H9 (cell line): ENCODE results near the gene AGBL3. TPM values are rescaled to one million over a fixed set of nuclear protein-coding genes. Genes with fewer than 3 reads are reported as not detected.

Experiments used
- DNase-seq: peaks from one replicate; pipeline ENCODE4 v3.0.0-alpha.2; 2017
- H2AFZ ChIP-seq: one replicate; pipeline ENCODE4 v1.6.1; 2013; ENCODE audit warnings: mild to moderate bottlenecking, low read length, control low read depth, moderate library complexity
- H2AK5ac ChIP-seq: 2 replicates; pipeline ENCODE4 v1.6.1; 2013; ENCODE audit warnings: low read length, control low read depth, mixed read lengths; ENCODE audit not compliant: insufficient read length
- H2BK120ac ChIP-seq: one replicate; pipeline ENCODE4 v1.6.1; 2013; ENCODE audit warnings: low read depth, mild to moderate bottlenecking, low read length, control low read depth, inconsistent platforms; ENCODE audit not compliant: poor library complexity, severe bottlenecking
- H2BK12ac ChIP-seq: 2 replicates; pipeline ENCODE4 v1.6.1; 2013; ENCODE audit warnings: low read length, control low read depth, mixed read lengths, low read depth; ENCODE audit not compliant: insufficient read length
- H2BK15ac ChIP-seq: 2 replicates; pipeline ENCODE4 v1.6.1; 2013; ENCODE audit warnings: low read depth, low read length, control low read depth
- H2BK20ac ChIP-seq: one replicate; pipeline ENCODE4 v1.6.1; 2013; ENCODE audit warnings: low read depth, mild to moderate bottlenecking, low read length, control low read depth, inconsistent platforms; ENCODE audit not compliant: poor library complexity, severe bottlenecking
- H2BK5ac ChIP-seq: 2 replicates; pipeline ENCODE4 v1.6.1; 2013; ENCODE audit warnings: low read length, control low read depth, mixed read lengths; ENCODE audit not compliant: insufficient read length
- H3K14ac ChIP-seq: 2 replicates; pipeline ENCODE4 v1.6.1; 2013; ENCODE audit warnings: low read length, control low read depth; ENCODE audit not compliant: insufficient read depth
- H3K18ac ChIP-seq: 2 replicates; pipeline ENCODE4 v1.6.1; 2013; ENCODE audit warnings: low read depth, mild to moderate bottlenecking, mixed read lengths, low read length, control low read depth; ENCODE audit not compliant: insufficient read length
- H3K23ac ChIP-seq: 2 replicates; pipeline ENCODE4 v1.6.1; 2013; ENCODE audit warnings: low read length, control low read depth, mixed read lengths, low read depth; ENCODE audit not compliant: insufficient read length
- H3K23me2 ChIP-seq: 2 replicates; pipeline ENCODE4 v1.6.1; 2013; ENCODE audit warnings: low read depth, mild to moderate bottlenecking, mixed read lengths, low read length, control low read depth; ENCODE audit not compliant: insufficient read length, poor library complexity, severe bottlenecking
- H3K27ac ChIP-seq: 2 replicates; pipeline ENCODE4 v1.5.1; 2013; ENCODE audit warnings: low read length, control low read depth, mixed read lengths, low read depth; ENCODE audit not compliant: insufficient read length
- H3K27me3 ChIP-seq: 2 replicates; pipeline ENCODE4 v1.6.1; 2013; ENCODE audit warnings: low read length, control low read depth, inconsistent platforms; ENCODE audit not compliant: insufficient read depth
- H3K4ac ChIP-seq: 2 replicates; pipeline ENCODE4 v1.6.1; 2013; ENCODE audit warnings: low read depth, mild to moderate bottlenecking, control low read depth, inconsistent platforms, low read length, moderate library complexity
- H3K4me1 ChIP-seq: 2 replicates; pipeline ENCODE4 v1.6.1; 2013; ENCODE audit warnings: low read length, control low read depth, inconsistent platforms; ENCODE audit not compliant: insufficient read depth
- H3K4me2 ChIP-seq: 2 replicates; pipeline ENCODE4 v1.6.1; 2013; ENCODE audit warnings: low read length, control low read depth, mixed read lengths; ENCODE audit not compliant: insufficient read length, insufficient read depth
- H3K56ac ChIP-seq: 2 replicates; pipeline ENCODE4 v1.6.1; 2013; ENCODE audit warnings: low read depth, mild to moderate bottlenecking, mixed read lengths, low read length, control low read depth; ENCODE audit not compliant: insufficient read length
- H3K79me1 ChIP-seq: 2 replicates; pipeline ENCODE4 v1.6.1; 2013; ENCODE audit warnings: low read depth, mild to moderate bottlenecking, moderate library complexity, low read length, control low read depth, inconsistent platforms; ENCODE audit not compliant: insufficient read depth, poor library complexity, severe bottlenecking
- H3K79me2 ChIP-seq: 2 replicates; pipeline ENCODE4 v1.6.1; 2013; ENCODE audit warnings: low read length, control low read depth, inconsistent platforms; ENCODE audit not compliant: insufficient read depth
- H3K9ac ChIP-seq: 2 replicates; pipeline ENCODE4 v1.6.1; 2013; ENCODE audit warnings: low read length, control low read depth, mixed read lengths; ENCODE audit not compliant: insufficient read length; ENCODE audit errors: extremely low read depth
- H3K9me3 ChIP-seq: one replicate; pipeline ENCODE4 v1.6.1; 2013; ENCODE audit warnings: low read depth, low read length, inconsistent platforms; ENCODE audit not compliant: control insufficient read depth
- H3T11ph ChIP-seq: one replicate; pipeline ENCODE4 v1.6.1; 2013; ENCODE audit warnings: mild to moderate bottlenecking, low read length, control low read depth, inconsistent platforms
- H4K20me1 ChIP-seq: one replicate; pipeline ENCODE4 v1.6.1; 2013; ENCODE audit not compliant: control insufficient read depth, insufficient read length, insufficient read depth
- H4K5ac ChIP-seq: 2 replicates; pipeline ENCODE4 v1.6.1; 2013; ENCODE audit warnings: low read depth, mild to moderate bottlenecking, mixed read lengths, low read length, control low read depth; ENCODE audit not compliant: insufficient read length
- H4K8ac ChIP-seq: replicated peaks from 2 replicates; pipeline ENCODE4 v1.6.1; 2013; ENCODE audit warnings: low read length, control low read depth, mixed read lengths, low read depth; ENCODE audit not compliant: insufficient read length
- H4K91ac ChIP-seq: 2 replicates; pipeline ENCODE4 v1.6.1; 2013; ENCODE audit warnings: low read depth, mild to moderate bottlenecking, moderate library complexity, mixed read lengths, low read length, control low read depth; ENCODE audit not compliant: insufficient read length
- H3K27ac Mint-ChIP-seq, 3 experiments: 2 replicates in 2 of 3; 3 replicates in 1 of 3; pipeline ENCODE4 v1.8.0; 2020 to 2021; ENCODE audit warnings: mixed read lengths in 3 of 3, mild to moderate bottlenecking in 1 of 3, moderate library complexity in 1 of 3
- H3K27me3 Mint-ChIP-seq: 2 replicates; pipeline ENCODE4 v1.8.0; 2021; ENCODE audit warnings: low read depth, mild to moderate bottlenecking, moderate library complexity, mixed read lengths
- H3K36me3 Mint-ChIP-seq, 3 experiments: 2 replicates in 2 of 3; 3 replicates in 1 of 3; pipeline ENCODE4 v1.8.0; 2020 to 2021; ENCODE audit warnings: low read depth in 3 of 3, mixed read lengths in 3 of 3; ENCODE audit not compliant: insufficient read depth in 1 of 3
- H3K4me1 Mint-ChIP-seq, 2 experiments: 2 replicates each; pipeline ENCODE4 v1.8.0; 2020; ENCODE audit warnings: mixed read lengths in 2 of 2
- H3K4me3 Mint-ChIP-seq, 2 experiments: 2 replicates in 1 of 2; 3 replicates in 1 of 2; pipeline ENCODE4 v1.8.0; 2020 to 2021; ENCODE audit warnings: mild to moderate bottlenecking in 2 of 2, mixed read lengths in 2 of 2, moderate library complexity in 1 of 2
- H3K9me3 Mint-ChIP-seq, 2 experiments: 2 replicates in 1 of 2; 3 replicates in 1 of 2; pipeline ENCODE4 v1.8.0; 2020; ENCODE audit warnings: mild to moderate bottlenecking in 2 of 2, mixed read lengths in 2 of 2, moderate library complexity in 1 of 2
- CTCF ChIP-seq: fragments of 200-600 bp; sonication (generic); conservative IDR thresholded peaks from 3 replicates; pipeline ENCODE4 v1.8.0; 2021; ENCODE audit warnings: antibody characterized with exemption, mild to moderate bottlenecking
- WGBS: extraction: QIAGEN DNeasy Blood & Tissue Kit; methylation state at CpG from one replicate; pipeline ENCODE4 v1.1.7; 2013; ENCODE audit warnings: missing lambda C conversion rate, low lambda C conversion rate, mixed read lengths; ENCODE audit not compliant: insufficient read length; ENCODE audit errors: extremely low coverage; 5-methylcytosine and 5-hydroxymethylcytosine counted together
- total RNA-seq: library from RNA; stranded (reverse); gene quantifications from 2 replicates; pipeline ENCODE4 v1.2.1, GENCODE V29; 2021

Gene AGBL3
- total RNA-seq, 1 experiment from 2014 or later, result 2.4 TPM

- H2BK15ac ChIP-seq, result no peak overlapping the region
- no peak overlapping the region for H2AFZ ChIP-seq
- H3K27me3 Mint-ChIP-seq, result no peaks in the 10 kb centered on the region
- no peak overlapping the region for H2BK20ac ChIP-seq
- no peaks in the 10 kb centered on the region for H3K79me2 ChIP-seq
- H4K91ac ChIP-seq, result no peak overlapping the region
- H4K20me1 ChIP-seq, result no peaks in the 10 kb centered on the region
- H3K9me3 ChIP-seq, result no peaks in the 10 kb centered on the region
- WGBS, result no CpG with 5 or more reads among the region's 1 CpG
- no peak overlapping the region for H3K4me2 ChIP-seq
- no peaks in the 10 kb centered on the region for H3K23me2 ChIP-seq
- H2BK12ac ChIP-seq, result no peak overlapping the region
- peaks cover 0 to 5% of the 10 kb centered on the region in 2 experiments; a peak in 3 of 5 replicates for H3K9me3 Mint-ChIP-seq
- no peak overlapping the region for H3K56ac ChIP-seq
- H3K4me1 ChIP-seq, result no peaks in the 10 kb centered on the region; the same call in 1 of the 2 replicates
- H3K4ac ChIP-seq, result no peak overlapping the region
- H3K23ac ChIP-seq, result no peak overlapping the region
- no peaks in the 10 kb centered on the region for H3K27me3 ChIP-seq
- H3K4me1 Mint-ChIP-seq, result peaks cover 5 to 6% of the 10 kb centered on the region in 2 experiments
- H4K8ac ChIP-seq, result no peak overlapping the region
- no peak overlapping the region for H2BK5ac ChIP-seq
- 0 out of 7 replicates have a peak, but pooled peaks cover 0 to 2% (median 0%) of the 10 kb centered on the region in 3 experiments for H3K36me3 Mint-ChIP-seq
- TF ChIP-seq CTCF, result no peak
- H3K4me3 Mint-ChIP-seq, result no peak overlapping the region
- no peak overlapping the region for H3K27ac Mint-ChIP-seq
- no peak overlapping the region for H2AK5ac ChIP-seq
- DNase-seq, result no peak
- H3K27ac ChIP-seq, result no peak overlapping the region
- no peaks in the 10 kb centered on the region for H3K79me1 ChIP-seq
- H2BK120ac ChIP-seq, result no peak overlapping the region
- H4K5ac ChIP-seq, result no peak overlapping the region
- H3K14ac ChIP-seq, result no peak overlapping the region
- H3K18ac ChIP-seq, result no peak overlapping the region
- H3T11ph ChIP-seq, result no peak overlapping the region
- no peak overlapping the region for H3K9ac ChIP-seq
These were observed 96.7 kb downstream of the AGBL3 start for GRCh38 chr7:135083005-135083404.
